ENCODE measurements around the gene SLC6A3. TPM values are rescaled to one million over a fixed set of nuclear protein-coding genes. Genes with fewer than 3 reads are reported as not detected.

The SLC6A3 gene
- total RNA-seq, 1 experiment from 2014 or later = not detected

DNA sequence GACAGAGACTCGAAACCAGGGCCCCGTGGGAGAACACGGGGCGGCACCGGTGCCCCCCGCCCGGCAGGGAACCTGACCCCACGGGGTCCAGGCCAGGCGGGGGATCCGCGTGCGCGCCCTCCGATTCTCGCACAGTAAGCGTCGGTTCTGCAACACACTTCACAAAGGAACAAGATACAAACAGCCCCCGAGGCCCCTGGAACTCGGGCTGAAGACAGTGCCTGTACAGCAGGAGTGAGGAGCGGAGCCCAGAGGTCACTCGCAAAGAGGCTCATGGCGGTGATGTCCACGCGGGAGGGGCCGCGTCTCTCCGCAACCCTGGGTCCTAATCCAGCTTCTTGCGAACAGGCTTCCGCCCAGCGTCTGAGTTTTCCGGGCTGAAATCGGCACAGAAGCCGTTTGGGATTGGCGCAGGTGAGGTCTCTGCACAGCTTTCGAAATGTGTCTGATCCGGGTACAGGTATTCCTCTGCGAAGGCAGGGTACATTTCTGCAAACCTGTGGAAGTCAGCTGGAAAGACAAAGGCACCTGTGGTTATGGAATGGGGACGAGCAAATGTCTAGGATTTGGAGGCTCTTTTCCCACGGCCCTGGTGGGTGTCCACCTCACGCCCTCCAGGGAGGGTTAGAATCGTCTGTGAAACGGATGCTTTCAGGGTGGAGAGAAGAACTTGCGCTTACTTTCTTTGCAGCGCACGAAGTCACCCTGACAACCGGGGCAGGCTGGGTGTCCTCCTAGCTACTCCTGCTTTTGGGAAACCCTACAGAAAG, 18.3 kb upstream of the SLC6A3 start:
- Histone ChIP-seq H3K9me3 (no peaks in the 10 kb centered on the region; the same call in 1 of the 2 replicates), H3K4me1 (no peaks in the 10 kb centered on the region), H3K27me3 (replicated peaks; ENCODE audit: control insufficient read depth, insufficient read depth, low read length) (no peaks in the 10 kb centered on the region), H3K36me3 (ENCODE audit: control insufficient read depth, insufficient read depth, low read length) (peaks cover 2% of the 10 kb centered on the region), H3K4me3 (ENCODE audit: low read depth, low read length) (no peak overlapping the region)
- H3K27me3 Mint-ChIP-seq (ENCODE audit: insufficient read depth, unreplicated experiment) = no peaks in the 10 kb centered on the region
- H3K36me3 Mint-ChIP-seq (ENCODE audit: insufficient read depth, unreplicated experiment) = peaks cover 70% of the 10 kb centered on the region
- CTCF ChIA-PET = no interaction called here
- H3K4me3 Mint-ChIP-seq (ENCODE audit: unreplicated experiment) = no peak overlapping the region
- intact Hi-C loops (cut with micrococcal nuclease; ENCODE audit: unreplicated experiment) = no loop called here
- DNase-seq = no peak
- peaks cover 2% of the 10 kb centered on the region for H3K9me3 Mint-ChIP-seq (ENCODE audit: unreplicated experiment)
- POLR2A ChIA-PET = interaction anchor here (0.5 kb wide), 1 partner anchor 115 kb away, joined by 3 read pairs; no protein-coding TSS in a partner anchor
- TF ChIP-seq, protein P1, sequence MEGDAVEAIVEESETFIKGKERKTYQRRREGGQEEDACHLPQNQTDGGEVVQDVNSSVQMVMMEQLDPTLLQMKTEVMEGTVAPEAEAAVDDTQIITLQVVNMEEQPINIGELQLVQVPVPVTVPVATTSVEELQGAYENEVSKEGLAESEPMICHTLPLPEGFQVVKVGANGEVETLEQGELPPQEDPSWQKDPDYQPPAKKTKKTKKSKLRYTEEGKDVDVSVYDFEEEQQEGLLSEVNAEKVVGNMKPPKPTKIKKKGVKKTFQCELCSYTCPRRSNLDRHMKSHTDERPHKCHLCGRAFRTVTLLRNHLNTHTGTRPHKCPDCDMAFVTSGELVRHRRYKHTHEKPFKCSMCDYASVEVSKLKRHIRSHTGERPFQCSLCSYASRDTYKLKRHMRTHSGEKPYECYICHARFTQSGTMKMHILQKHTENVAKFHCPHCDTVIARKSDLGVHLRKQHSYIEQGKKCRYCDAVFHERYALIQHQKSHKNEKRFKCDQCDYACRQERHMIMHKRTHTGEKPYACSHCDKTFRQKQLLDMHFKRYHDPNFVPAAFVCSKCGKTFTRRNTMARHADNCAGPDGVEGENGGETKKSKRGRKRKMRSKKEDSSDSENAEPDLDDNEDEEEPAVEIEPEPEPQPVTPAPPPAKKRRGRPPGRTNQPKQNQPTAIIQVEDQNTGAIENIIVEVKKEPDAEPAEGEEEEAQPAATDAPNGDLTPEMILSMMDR (IDR thresholded peaks at IDR 0.05; ENCODE audit: insufficient read depth in 1 of 2, low read depth in 1 of 2, low read length in 1 of 2, severe bottlenecking in 1 of 2, unreplicated experiment in 1 of 2) = no peak
- BruUV-seq (replicated peaks) = no TSS peak
- H3K4me1 Mint-ChIP-seq (ENCODE audit: low read depth, unreplicated experiment) = no peaks in the 10 kb centered on the region
- no peak overlapping the region for H3K27ac Mint-ChIP-seq (ENCODE audit: unreplicated experiment)

- ChIA-PET CTCF (no interaction called here), POLR2A (no interaction called here)
- Mint-ChIP-seq H3K4me3 (ENCODE audit: unreplicated experiment) (no peak overlapping the region), H3K9me3 (ENCODE audit: unreplicated experiment) (peaks cover 9% of the 10 kb centered on the region), H3K27me3 (ENCODE audit: insufficient read depth, unreplicated experiment) (no peaks in the 10 kb centered on the region), H3K4me1 (ENCODE audit: low read depth, unreplicated experiment) (no peaks in the 10 kb centered on the region), H3K27ac (ENCODE audit: unreplicated experiment) (no peak overlapping the region), H3K36me3 (ENCODE audit: insufficient read depth, unreplicated experiment) (peaks cover 58% of the 10 kb centered on the region)
- H3K4me1 ChIP-seq = no peaks in the 10 kb centered on the region
- intact Hi-C loops (cut with micrococcal nuclease; ENCODE audit: unreplicated experiment) = no loop called here
- no peak overlapping the region for H3K4me3 ChIP-seq (ENCODE audit: low read depth, low read length)
- H3K9me3 ChIP-seq = peaks cover 6% of the 10 kb centered on the region
- no TSS peak for BruUV-seq (replicated peaks)
- H3K27me3 ChIP-seq (replicated peaks; ENCODE audit: control insufficient read depth, insufficient read depth, low read length) = no peaks in the 10 kb centered on the region
- TF ChIP-seq, protein P1 (IDR thresholded peaks at IDR 0.05; ENCODE audit: insufficient read depth in 1 of 2, low read depth in 1 of 2, low read length in 1 of 2, severe bottlenecking in 1 of 2, unreplicated experiment in 1 of 2) = no peak
- peaks cover 2% of the 10 kb centered on the region for H3K36me3 ChIP-seq (ENCODE audit: control insufficient read depth, insufficient read depth, low read length)
- DNase-seq = no peak
These were observed 17.1 kb upstream of the SLC6A3 start for GRCh38 chr5:1462358-1462757.

DNA sequence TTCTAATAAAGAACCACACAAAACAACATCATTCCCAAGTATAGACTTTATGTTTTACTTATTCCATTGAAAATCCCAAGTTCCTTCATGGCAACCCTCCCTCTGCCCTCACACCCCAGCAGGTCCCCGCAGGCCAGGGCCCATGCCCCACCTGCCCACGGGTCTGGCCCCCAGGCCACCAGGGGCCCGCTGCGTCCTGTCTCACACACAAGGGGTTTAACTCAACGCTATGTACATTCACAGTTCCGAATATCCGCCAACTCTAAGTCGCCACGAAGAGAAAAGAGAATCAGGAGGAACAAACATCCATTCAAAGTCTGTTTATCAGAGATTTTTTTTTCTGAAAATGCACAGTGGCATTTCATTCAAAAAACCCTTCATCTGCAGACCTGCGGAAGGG, 16.2 kb upstream of the SLC6A3 start:
- Mint-ChIP-seq H3K36me3 (ENCODE audit: insufficient read depth, unreplicated experiment) (peaks cover 54% of the 10 kb centered on the region), H3K4me3 (ENCODE audit: unreplicated experiment) (no peak overlapping the region), H3K4me1 (ENCODE audit: low read depth, unreplicated experiment) (no peaks in the 10 kb centered on the region), H3K27ac (ENCODE audit: unreplicated experiment) (no peak overlapping the region), H3K27me3 (ENCODE audit: insufficient read depth, unreplicated experiment) (no peaks in the 10 kb centered on the region), H3K9me3 (ENCODE audit: unreplicated experiment) (peaks cover 18% of the 10 kb centered on the region)
- Histone ChIP-seq H3K9me3 (peaks cover 15% of the 10 kb centered on the region), H3K36me3 (ENCODE audit: control insufficient read depth, insufficient read depth, low read length) (no peaks in the 10 kb centered on the region), H3K4me3 (ENCODE audit: low read depth, low read length) (no peak overlapping the region), H3K4me1 (no peaks in the 10 kb centered on the region), H3K27me3 (replicated peaks; ENCODE audit: control insufficient read depth, insufficient read depth, low read length) (no peaks in the 10 kb centered on the region)
- no peak for DNase-seq
- ChIA-PET CTCF (no interaction called here), POLR2A (no interaction called here)
- intact Hi-C loops (cut with micrococcal nuclease; ENCODE audit: unreplicated experiment) = no loop called here
- no TSS peak for BruUV-seq (replicated peaks)
- TF ChIP-seq, protein P1 (IDR thresholded peaks at IDR 0.05; ENCODE audit: insufficient read depth in 1 of 2, low read depth in 1 of 2, low read length in 1 of 2, severe bottlenecking in 1 of 2, unreplicated experiment in 1 of 2) = no peak

Data from Caco-2 (cell line).